OCI-LY1 (cell line): ENCODE measurements around the gene TRIM10.
A peak's percentile ranks its signal among the peaks of the same experiment; 100 is the strongest.

Source experiments
- H2AFZ ChIP-seq: fragments of 200-600 bp; sonication (generic), shearing (Covaris generic); 2 replicates; pipeline ENCODE4 v1.6.0; 2014; ENCODE audit warnings: antibody characterized with exemption, mild to moderate bottlenecking, low read length
- H3F3A ChIP-seq: fragments of 200-600 bp; sonication (generic), shearing (Covaris generic); 2 replicates; pipeline ENCODE4 v1.6.0; 2014; ENCODE audit warnings: mild to moderate bottlenecking, antibody characterized with exemption, low read length, moderate library complexity; ENCODE audit not compliant: insufficient read depth
- H3K27ac ChIP-seq: fragments of 200-600 bp; sonication (generic); 2 replicates; pipeline ENCODE4 v1.5.1; 2014; ENCODE audit warnings: low read length, mixed run types, mild to moderate bottlenecking, low read depth; ENCODE audit not compliant: poor library complexity, severe bottlenecking
- H3K27me3 ChIP-seq: fragments of 200-600 bp; sonication (generic); 2 replicates; pipeline ENCODE4 v1.6.0; 2014; ENCODE audit warnings: antibody characterized with exemption, mild to moderate bottlenecking, low read length, moderate library complexity; ENCODE audit not compliant: insufficient read depth
- H3K36me3 ChIP-seq: fragments of 200-600 bp; sonication (generic); 2 replicates; pipeline ENCODE4 v1.6.1; 2014; ENCODE audit warnings: mild to moderate bottlenecking, antibody characterized with exemption, low read length, moderate library complexity, mixed read lengths; ENCODE audit not compliant: insufficient read depth
- H3K4me1 ChIP-seq: fragments of 200-600 bp; sonication (generic); 2 replicates; pipeline ENCODE4 v1.5.1; 2014; ENCODE audit warnings: mild to moderate bottlenecking, low read length, moderate library complexity; ENCODE audit not compliant: insufficient read depth, severe bottlenecking
- H3K4me2 ChIP-seq: fragments of 200-600 bp; sonication (generic), shearing (Covaris generic); 2 replicates; pipeline ENCODE4 v1.6.1; 2014; ENCODE audit warnings: low read length
- H3K4me3 ChIP-seq: fragments of 200-600 bp; sonication (generic); 2 replicates; pipeline ENCODE4 v1.5.1; 2014; ENCODE audit warnings: low read length, low read depth, mild to moderate bottlenecking, mixed read lengths; ENCODE audit not compliant: poor library complexity, severe bottlenecking
- H3K79me2 ChIP-seq: fragments of 200-600 bp; shearing (Covaris generic); 2 replicates; pipeline ENCODE4 v1.6.1; 2016; ENCODE audit warnings: mixed run types, low read length, mixed read lengths; ENCODE audit not compliant: insufficient read depth
- H3K9ac ChIP-seq: fragments of 200-600 bp; sonication (generic), shearing (Covaris generic); 2 replicates; pipeline ENCODE4 v1.6.1; 2014; ENCODE audit warnings: mild to moderate bottlenecking, low read length, mixed read lengths
- H3K9me2 ChIP-seq: fragments of 200-600 bp; sonication (generic), shearing (Covaris generic); 2 replicates; pipeline ENCODE4 v1.6.1; 2014; ENCODE audit warnings: low read depth, mild to moderate bottlenecking, low read length, mixed read lengths
- H3K9me3 ChIP-seq: fragments of 200-600 bp; shearing (Covaris generic); 2 replicates; pipeline ENCODE4 v1.6.1; 2014; ENCODE audit warnings: low read length, mixed read lengths
- H4K20me1 ChIP-seq: fragments of 200-600 bp; sonication (generic), shearing (Covaris generic); 2 replicates; pipeline ENCODE4 v1.6.0; 2016; ENCODE audit warnings: mild to moderate bottlenecking, low read length; ENCODE audit not compliant: insufficient read depth
- EZH2 ChIP-seq: fragments of 200-600 bp; sonication (generic), shearing (Covaris generic); IDR thresholded peaks from 2 replicates; pipeline ENCODE4 v1.8.0; 2017; ENCODE audit warnings: borderline replicate concordance, mixed run types, mild to moderate bottlenecking, antibody characterized with exemption, low read length, moderate library complexity, mixed read lengths
- TF ChIP-seq, protein P1 (sequence below): fragments of 200-600 bp; sonication (generic), shearing (Covaris generic); IDR thresholded peaks from 2 replicates; pipeline ENCODE4 v1.5.1; 2017; ENCODE audit warnings: mild to moderate bottlenecking, antibody characterized with exemption, low read length, moderate library complexity, mixed read lengths

Gene TRIM10

DNA sequence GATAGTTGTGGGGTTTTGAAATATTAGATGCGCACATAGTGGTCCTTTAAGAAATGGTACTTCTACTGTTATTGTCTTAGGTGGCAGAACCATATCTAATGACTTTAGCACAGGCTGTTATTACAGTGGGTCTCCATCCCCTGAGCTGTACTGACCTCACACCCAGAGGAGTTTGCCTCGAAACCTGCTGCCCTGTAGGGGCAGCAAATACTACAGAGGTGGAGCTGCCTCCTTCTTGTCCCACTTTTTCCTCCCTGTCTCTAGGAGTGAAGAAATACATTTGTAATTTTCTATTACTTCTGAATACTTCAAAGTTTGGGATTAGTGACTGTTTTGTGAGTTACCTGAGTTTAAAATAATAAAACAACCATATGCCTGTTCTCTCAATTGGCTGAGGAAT is 56.4 kb downstream of the TRIM10 start:
- no peaks in the 10 kb centered on the region for H4K20me1 ChIP-seq
- no peaks in the 10 kb centered on the region for H3F3A ChIP-seq
- no peaks in the 10 kb centered on the region for H3K9me3 ChIP-seq
- no peaks in the 10 kb centered on the region for H3K9me2 ChIP-seq
- H3K79me2 ChIP-seq = no peaks in the 10 kb centered on the region
- TF ChIP-seq, protein P1, sequence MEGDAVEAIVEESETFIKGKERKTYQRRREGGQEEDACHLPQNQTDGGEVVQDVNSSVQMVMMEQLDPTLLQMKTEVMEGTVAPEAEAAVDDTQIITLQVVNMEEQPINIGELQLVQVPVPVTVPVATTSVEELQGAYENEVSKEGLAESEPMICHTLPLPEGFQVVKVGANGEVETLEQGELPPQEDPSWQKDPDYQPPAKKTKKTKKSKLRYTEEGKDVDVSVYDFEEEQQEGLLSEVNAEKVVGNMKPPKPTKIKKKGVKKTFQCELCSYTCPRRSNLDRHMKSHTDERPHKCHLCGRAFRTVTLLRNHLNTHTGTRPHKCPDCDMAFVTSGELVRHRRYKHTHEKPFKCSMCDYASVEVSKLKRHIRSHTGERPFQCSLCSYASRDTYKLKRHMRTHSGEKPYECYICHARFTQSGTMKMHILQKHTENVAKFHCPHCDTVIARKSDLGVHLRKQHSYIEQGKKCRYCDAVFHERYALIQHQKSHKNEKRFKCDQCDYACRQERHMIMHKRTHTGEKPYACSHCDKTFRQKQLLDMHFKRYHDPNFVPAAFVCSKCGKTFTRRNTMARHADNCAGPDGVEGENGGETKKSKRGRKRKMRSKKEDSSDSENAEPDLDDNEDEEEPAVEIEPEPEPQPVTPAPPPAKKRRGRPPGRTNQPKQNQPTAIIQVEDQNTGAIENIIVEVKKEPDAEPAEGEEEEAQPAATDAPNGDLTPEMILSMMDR = no peak
- no peak for TF ChIP-seq EZH2
- no peaks in the 10 kb centered on the region for H3K36me3 ChIP-seq
- no peak overlapping the region for H3K4me3 ChIP-seq
- no peak overlapping the region for H3K4me2 ChIP-seq
- no peak overlapping the region for H3K9ac ChIP-seq
- H2AFZ ChIP-seq = no peak overlapping the region
- H3K27ac ChIP-seq = no peak overlapping the region
- no peaks in the 10 kb centered on the region; the same call in 1 of the 2 replicates for H3K27me3 ChIP-seq
- peaks cover 30% of the 10 kb centered on the region for H3K4me1 ChIP-seq

DNA sequence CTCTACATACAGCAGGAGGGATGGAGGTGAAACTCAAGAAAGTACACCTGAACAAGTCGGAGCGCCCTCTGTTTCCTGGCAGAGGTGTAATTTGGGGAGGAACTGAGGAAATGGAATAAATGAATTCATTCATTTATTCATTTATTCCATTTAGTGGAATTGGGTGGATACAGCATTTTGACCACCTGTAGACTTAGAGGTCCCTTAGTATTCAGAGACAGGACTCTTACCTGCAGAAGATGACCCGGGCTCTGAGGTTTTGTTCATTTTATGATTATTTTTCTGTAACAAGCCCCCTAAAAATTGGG is 57.2 kb downstream of the TRIM10 start:
- H4K20me1 ChIP-seq = no peaks in the 10 kb centered on the region
- H3K4me3 ChIP-seq = peak overlapping the region; percentile 59
- H3K27ac ChIP-seq = no peak overlapping the region
- H3K27me3 ChIP-seq = no peaks in the 10 kb centered on the region; the same call in 1 of the 2 replicates
- no peak overlapping the region for H2AFZ ChIP-seq
- H3K4me2 ChIP-seq = peak overlapping the region; percentile 88
- no peak overlapping the region; the same call in 1 of the 2 replicates for H3K9ac ChIP-seq
- H3F3A ChIP-seq = no peaks in the 10 kb centered on the region
- H3K4me1 ChIP-seq = peaks cover 30% of the 10 kb centered on the region
- no peaks in the 10 kb centered on the region for H3K79me2 ChIP-seq
- TF ChIP-seq, protein P1 = no peak
- no peak for TF ChIP-seq EZH2
- no peaks in the 10 kb centered on the region for H3K9me3 ChIP-seq
- no peaks in the 10 kb centered on the region for H3K36me3 ChIP-seq
- H3K9me2 ChIP-seq = no peaks in the 10 kb centered on the region

DNA sequence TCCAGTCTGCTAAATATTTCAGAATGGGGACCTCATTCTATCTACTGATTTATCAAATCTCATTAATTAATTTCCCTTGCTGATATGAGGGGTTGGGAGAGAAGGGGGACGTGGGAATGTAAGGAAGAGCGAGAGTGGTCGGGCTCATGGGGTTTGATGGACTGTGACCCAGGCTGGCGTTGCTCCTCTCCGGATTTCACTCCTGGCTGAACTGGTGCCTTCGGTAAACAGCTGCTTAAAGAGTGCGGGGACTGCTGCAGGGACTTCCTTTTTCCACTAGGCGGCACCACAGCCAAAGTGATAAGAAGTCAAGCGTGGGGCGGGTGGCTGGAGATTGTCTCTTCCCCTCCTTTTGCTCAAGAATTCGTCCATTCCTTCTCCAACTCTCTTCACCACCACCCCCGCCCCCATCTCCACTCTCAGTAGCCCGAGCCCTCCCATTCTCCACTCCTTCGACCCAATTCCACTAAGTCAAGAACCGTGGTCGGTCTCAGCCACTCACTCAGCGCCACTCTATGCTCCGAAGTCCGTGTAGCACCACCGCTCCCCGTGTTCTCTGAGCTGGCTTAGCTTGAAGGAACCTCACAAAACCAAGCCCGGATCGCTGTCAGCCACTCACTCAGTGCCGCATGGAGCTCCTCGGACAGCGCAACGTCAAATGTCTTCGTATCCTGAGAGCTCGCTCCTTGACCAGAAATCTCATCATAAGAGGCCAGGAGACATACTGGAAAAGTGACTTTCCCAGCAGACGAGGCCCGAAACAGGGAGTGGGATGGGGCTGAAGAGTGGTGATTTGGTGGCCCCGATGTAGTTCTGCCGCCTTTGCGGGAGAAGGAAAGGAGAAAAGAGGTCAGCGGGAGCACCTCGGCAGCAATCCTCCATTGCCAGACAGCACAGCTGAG is 57.8 kb downstream of the TRIM10 start:
- peak overlapping the region; percentile 59 for H3K4me3 ChIP-seq
- no peaks in the 10 kb centered on the region for H3F3A ChIP-seq
- H3K27me3 ChIP-seq = no peaks in the 10 kb centered on the region; the same call in 1 of the 2 replicates
- H3K27ac ChIP-seq = peak overlapping the region; percentile 4
- H3K9me2 ChIP-seq = no peaks in the 10 kb centered on the region
- H2AFZ ChIP-seq = peak overlapping the region; percentile 54; the same call in 1 of the 2 replicates
- no peaks in the 10 kb centered on the region for H3K36me3 ChIP-seq
- H3K4me2 ChIP-seq = peak overlapping the region; percentile 88
- H3K4me1 ChIP-seq = peaks cover 31% of the 10 kb centered on the region
- H3K79me2 ChIP-seq = no peaks in the 10 kb centered on the region
- H3K9me3 ChIP-seq = no peaks in the 10 kb centered on the region
- H4K20me1 ChIP-seq = no peaks in the 10 kb centered on the region
- H3K9ac ChIP-seq = peak overlapping the region; percentile 58; the same call in 1 of the 2 replicates
- no peak for TF ChIP-seq EZH2
- TF ChIP-seq, protein P1 = peak; percentile 91
